GM13976 (cell line): ENCODE data around the gene NOC4L.

Experiments
- DNase-seq: peaks from one replicate; pipeline ENCODE4 v3.0.0; 2012; ENCODE audit warnings: low spot score
- in situ Hi-C: fragments of 300-500 bp; cut with MboI; formaldehyde crosslinking; loops from one replicate; pipeline ENCODE4 v1.12.0; 2022; ENCODE audit warnings: low sequenced_read_pairs, mixed read lengths, inconsistent platforms; ENCODE audit not compliant: unreplicated experiment
- TF ChIP-seq, protein P1 (sequence below): IDR thresholded peaks from 2 replicates; pipeline ENCODE4 v1.5.1; 2012; ENCODE audit warnings: borderline replicate concordance, mild to moderate bottlenecking; ENCODE audit not compliant: insufficient read depth; ENCODE audit errors: extremely low read depth, missing control alignments, control extremely low read depth

Gene NOC4L

DNA sequence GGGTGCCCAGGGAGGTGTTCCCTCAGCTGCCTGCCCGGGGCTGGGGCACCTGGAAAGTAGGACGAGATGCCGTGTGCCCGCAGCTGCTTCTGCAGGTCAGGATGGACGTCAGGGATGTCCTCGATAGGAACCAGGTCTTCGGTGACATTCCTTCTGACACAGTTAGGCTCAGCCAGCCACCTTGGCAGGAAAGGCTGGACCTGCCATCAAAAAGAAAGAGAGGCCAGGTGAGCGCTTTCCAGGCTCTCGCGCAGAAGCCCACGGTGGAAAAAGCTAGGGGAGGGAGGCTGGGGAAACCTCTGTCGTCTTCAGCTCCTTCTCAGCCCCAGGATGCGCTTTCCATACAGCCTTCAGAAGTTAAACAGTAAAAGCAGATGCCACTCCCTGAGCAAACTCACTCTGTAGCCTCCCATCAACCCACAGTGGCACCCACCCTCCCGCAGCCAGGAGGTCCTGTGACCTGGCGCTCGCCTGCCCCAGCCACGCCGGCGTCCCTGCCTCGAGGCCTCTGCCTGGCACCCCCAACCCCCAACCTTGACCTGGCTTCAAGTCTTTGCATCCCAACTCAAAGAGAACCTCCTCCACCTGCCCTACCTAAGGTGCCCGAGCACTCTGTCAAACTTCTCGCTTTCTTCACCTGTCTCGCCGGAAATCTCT is 1.4 kb upstream of the NOC4L start:
- DNase-seq: no peak
- TF ChIP-seq, protein P1, sequence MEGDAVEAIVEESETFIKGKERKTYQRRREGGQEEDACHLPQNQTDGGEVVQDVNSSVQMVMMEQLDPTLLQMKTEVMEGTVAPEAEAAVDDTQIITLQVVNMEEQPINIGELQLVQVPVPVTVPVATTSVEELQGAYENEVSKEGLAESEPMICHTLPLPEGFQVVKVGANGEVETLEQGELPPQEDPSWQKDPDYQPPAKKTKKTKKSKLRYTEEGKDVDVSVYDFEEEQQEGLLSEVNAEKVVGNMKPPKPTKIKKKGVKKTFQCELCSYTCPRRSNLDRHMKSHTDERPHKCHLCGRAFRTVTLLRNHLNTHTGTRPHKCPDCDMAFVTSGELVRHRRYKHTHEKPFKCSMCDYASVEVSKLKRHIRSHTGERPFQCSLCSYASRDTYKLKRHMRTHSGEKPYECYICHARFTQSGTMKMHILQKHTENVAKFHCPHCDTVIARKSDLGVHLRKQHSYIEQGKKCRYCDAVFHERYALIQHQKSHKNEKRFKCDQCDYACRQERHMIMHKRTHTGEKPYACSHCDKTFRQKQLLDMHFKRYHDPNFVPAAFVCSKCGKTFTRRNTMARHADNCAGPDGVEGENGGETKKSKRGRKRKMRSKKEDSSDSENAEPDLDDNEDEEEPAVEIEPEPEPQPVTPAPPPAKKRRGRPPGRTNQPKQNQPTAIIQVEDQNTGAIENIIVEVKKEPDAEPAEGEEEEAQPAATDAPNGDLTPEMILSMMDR: no peak
- in situ Hi-C loops: no loop called here

DNA sequence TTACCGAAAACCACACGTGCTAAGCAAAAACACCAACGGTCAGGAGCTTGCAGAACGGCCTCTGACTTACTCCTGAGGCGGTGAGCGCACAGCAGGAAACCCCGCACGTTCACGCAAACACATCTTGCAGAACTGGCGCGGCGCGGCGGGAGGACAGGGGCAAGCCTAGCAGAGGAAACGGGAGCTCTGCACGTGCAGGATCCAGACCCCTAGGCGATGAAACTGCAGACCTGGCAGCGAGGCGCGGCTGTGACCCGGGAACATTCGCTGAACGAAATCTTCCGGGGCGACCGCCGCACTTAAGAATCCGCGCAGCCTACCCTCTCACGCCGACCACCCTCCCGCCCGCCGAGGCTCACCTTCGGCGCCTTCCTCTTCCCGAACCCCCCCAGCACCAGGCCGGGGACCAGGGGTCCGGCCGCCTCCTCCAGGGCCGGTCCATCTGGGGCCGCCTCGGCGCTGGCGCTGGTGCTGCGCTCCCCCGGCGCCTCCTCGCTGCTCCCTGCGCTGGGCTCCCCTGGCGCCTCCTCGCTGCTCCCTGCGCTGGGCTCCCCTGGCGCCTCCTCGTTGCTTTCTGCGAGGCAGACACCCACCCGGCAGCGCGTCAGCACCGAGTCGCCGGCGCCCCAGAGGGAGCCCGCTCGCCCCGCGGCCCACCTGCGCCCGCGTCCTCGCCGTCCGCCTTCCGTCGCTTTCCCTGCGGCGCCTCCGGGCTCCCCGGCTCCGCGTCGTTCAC is 753 bp upstream of the NOC4L start:
- no peak for DNase-seq
- in situ Hi-C loops: no loop called here
- TF ChIP-seq, protein P1: no peak

DNA sequence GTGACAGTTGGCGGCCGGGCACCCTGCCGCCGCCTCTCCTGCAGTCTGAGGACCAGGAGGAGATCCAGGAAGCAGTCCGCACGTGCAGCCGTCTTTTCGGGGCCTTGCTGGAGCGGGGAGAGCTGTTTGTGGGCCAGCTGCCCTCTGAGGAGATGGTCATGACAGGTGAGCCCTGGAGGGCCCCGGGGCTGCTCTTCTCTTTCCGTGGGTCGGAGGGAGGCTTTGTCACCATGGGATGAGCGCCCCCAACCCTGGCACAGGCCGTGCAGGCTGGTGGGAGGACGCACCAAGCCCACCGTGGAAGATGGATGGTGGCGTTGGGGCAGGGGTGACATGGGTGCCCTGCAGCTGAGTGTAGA is 532 bp downstream of the NOC4L start:
- in situ Hi-C loops: no loop called here
- TF ChIP-seq, protein P1: no peak
- DNase-seq: no peak

DNA sequence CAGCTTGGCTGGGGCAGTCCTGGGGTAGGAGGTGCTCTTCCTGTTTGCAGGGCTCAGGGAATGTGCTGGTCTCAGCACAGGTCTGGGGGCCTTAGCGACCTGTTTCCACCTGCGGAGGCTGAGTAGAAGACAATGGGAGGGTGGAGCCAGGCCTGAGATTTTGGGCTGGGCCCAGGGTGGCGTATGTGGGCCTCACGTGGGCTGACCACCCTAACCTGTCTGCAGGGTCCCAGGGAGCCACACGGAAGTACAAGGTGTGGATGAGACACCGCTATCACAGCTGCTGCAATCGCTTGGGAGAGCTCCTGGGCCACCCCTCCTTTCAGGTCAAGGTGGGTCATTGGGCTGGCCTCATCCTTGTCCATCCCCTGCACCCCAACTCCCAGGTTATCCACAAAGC is 1.1 kb downstream of the NOC4L start:
- in situ Hi-C loops: no loop called here
- no peak for DNase-seq
- TF ChIP-seq, protein P1: no peak

DNA sequence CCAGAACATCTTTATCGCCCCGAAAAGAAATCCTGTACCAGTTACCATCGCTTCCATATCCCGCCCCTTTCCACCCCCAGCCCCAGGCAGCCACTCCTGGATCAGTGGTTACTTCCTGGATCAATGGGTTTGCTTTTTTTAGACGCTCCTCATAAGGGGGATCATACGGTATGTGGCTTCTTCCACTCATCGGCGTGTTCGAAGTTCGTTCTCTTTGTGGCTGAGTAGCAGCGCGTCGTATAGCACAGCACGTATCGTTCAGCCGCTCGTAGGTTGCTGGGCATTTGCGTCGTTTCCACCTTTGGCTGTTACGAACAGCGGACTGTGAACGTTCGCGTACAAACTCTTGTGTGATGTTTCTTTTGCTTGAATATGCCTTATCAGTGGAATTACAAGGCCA is 1.8 kb downstream of the NOC4L start:
- in situ Hi-C loops: no loop called here
- TF ChIP-seq, protein P1: no peak
- no peak for DNase-seq

DNA sequence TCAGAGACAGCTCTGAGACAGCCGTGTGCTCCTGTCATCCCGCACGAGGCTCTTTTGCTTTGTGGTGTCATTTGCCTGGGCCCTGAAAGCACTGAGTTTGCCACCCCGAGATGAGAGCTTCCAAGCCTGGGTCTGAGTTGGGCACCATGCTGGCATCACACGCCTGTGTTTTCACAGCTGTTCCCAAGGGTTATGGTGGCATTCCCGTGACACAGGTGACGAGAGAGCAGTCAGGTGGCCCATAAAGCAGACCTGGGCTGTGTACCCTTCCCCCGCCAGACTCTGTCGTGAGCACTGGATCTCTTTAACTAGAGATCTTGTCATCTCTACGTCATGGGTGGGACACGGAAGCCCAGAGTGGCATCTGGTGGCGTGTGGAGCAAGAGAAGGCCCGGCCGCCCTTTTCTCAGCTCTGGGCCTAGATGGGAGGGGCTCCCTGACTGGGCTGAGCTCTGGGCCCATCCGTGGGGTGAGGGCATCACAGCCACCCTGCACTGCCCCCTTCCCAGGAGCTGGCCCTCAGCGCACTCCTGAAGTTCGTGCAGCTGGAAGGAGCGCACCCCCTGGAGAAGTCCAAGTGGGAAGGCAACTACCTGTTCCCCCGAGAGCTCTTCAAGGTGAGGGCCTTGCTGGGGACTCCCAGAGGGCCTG is 2.6 kb downstream of the NOC4L start:
- TF ChIP-seq, protein P1: no peak
- in situ Hi-C loops: no loop called here

More for the DNA sequence above, 2.6 kb downstream of the NOC4L start:
- no peak for DNase-seq
